ENCODE data around the gene LRRC3. TPM values are rescaled to one million over a fixed set of nuclear protein-coding genes. Genes with fewer than 3 reads are reported as not detected.

Gene LRRC3
- total and polyA plus RNA-seq, 2 donors (not counting 3 experiments of a cell fraction or from before 2014, with no cell fraction given), result 4.8 to 4.9 TPM

GRCh38 chr21:44437696-44438431 lies 17.4 kb upstream of the LRRC3 start:
- Histone ChIP-seq H3K9ac (replicated peaks; ENCODE audit: extremely low read depth, insufficient read depth, low read length) (no peak overlapping the region), H3K27me3 (ENCODE audit: control insufficient read depth in 2 of 2, insufficient read depth in 2 of 2, low read length in 2 of 2) (no peaks in the 10 kb centered on the region), H3K4me1 (ENCODE audit: control insufficient read depth, extremely low read depth, insufficient read depth, low read length) (no peaks in the 10 kb centered on the region), H3K36me3 (ENCODE audit: control insufficient read depth in 2 of 2, extremely low read depth in 1 of 2, insufficient read depth in 2 of 2, low read length in 2 of 2) (no peaks in the 10 kb centered on the region), H3K9me3 (replicated peaks; ENCODE audit: control insufficient read depth, insufficient read depth, low read length) (no peaks in the 10 kb centered on the region), H3K9me1 (replicated peaks; ENCODE audit: control insufficient read depth, extremely low read depth, insufficient read depth, low read length) (no peaks in the 10 kb centered on the region), H3K27ac (ENCODE audit: insufficient read depth, low read depth, low read length) (no peak overlapping the region), H3K4me2 (ENCODE audit: insufficient read depth, low read length) (no peak overlapping the region), H2AFZ (ENCODE audit: low read depth, low read length) (no peak overlapping the region), H3K4me3 (replicated peaks in 1 of 3; ENCODE audit: insufficient read depth in 1 of 3, low read depth in 1 of 3, low read length in 3 of 3) (no peak overlapping the region), H4K20me1 (replicated peaks; ENCODE audit: control insufficient read depth, extremely low read depth, insufficient read depth, low read length) (no peaks in the 10 kb centered on the region), H3K79me2 (ENCODE audit: control insufficient read depth, insufficient read depth, low read length) (no peaks in the 10 kb centered on the region)
- TF ChIP-seq JUN (IDR thresholded peaks at IDR 0.05; ENCODE audit: borderline replicate concordance, insufficient read depth, insufficient read length, low read depth) (no peak), CTCF (IDR thresholded peaks at IDR 0.05; ENCODE audit: extremely low read depth in 1 of 2, insufficient read depth in 1 of 2, low read depth in 1 of 2, low read length in 2 of 2) (no peak), MAX (IDR thresholded peaks at IDR 0.05; ENCODE audit: insufficient read depth, insufficient read length) (no peak), MYC (IDR thresholded peaks at IDR 0.05; ENCODE audit: low read depth, low read length) (no peak), GATA2 (IDR thresholded peaks at IDR 0.05; ENCODE audit: insufficient read depth, insufficient read length, low read depth, low read length) (no peak), EZH2 (IDR thresholded peaks at IDR 0.05; ENCODE audit: borderline replicate concordance, low read depth, low read length, severe bottlenecking) (no peak), POLR2AphosphoS5 (IDR thresholded peaks at IDR 0.05; ENCODE audit: insufficient read depth, low read depth, low read length) (no peak), POLR2A (IDR thresholded peaks at IDR 0.05; ENCODE audit: low read depth, low read length) (no peak), FOS (IDR thresholded peaks at IDR 0.05; ENCODE audit: borderline replicate concordance, insufficient read depth, low read length) (no peak)
- intact Hi-C loops (cut with micrococcal nuclease), result no loop called here
- CTCF ChIA-PET, result interaction anchor here (1.1 kb wide), 1 partner anchor 9 kb away, joined by 3 read pairs; no protein-coding TSS in a partner anchor
- no peak for FAIRE-seq
- BruUV-seq (replicated peaks), result no TSS peak
- dilution Hi-C loops (cut with MboI; ENCODE audit: extremely low pct_ligation_motif_present, low sequenced_read_pairs), result no loop called here
- POLR2A ChIA-PET, result no interaction called here
- DNase-seq (ENCODE audit: low read depth, low spot score), result no peak

Data from endothelial cell of umbilical vein (primary cell).